WTC11 (cell line): ENCODE measurements around the gene MED15. TPM values are rescaled to one million over a fixed set of nuclear protein-coding genes. Genes with fewer than 3 reads are reported as not detected.

Experiments used
- ATAC-seq: fragments of 200-7000 bp; cut with Tn5 transposase; 2 replicates; pipeline ENCODE4 v1.10.0; 2021; ENCODE audit warnings: mild to moderate bottlenecking, moderate library complexity
- CTCF ChIA-PET: fragments of 300-600 bp; sonication (Branson Sonifier 250); formaldehyde crosslinking; loops from one replicate; lab custom pipeline; 2021; ENCODE audit warnings: antibody characterized with exemption; lab: Charles Lee
- POLR2A ChIA-PET: fragments of 350-600 bp; sonication (Branson Sonifier 250); formaldehyde crosslinking; loops from one replicate; lab custom pipeline; 2021; ENCODE audit warnings: antibody characterized with exemption; lab: Charles Lee
- DNase-seq: peaks from one replicate; pipeline ENCODE4 v3.0.0; 2021; ENCODE audit warnings: low spot score
- H3K27ac Mint-ChIP-seq: 2 replicates; pipeline ENCODE4 v1.8.0; 2021; ENCODE audit warnings: mixed read lengths
- H3K27me3 Mint-ChIP-seq: 2 replicates; pipeline ENCODE4 v1.8.0; 2021; ENCODE audit warnings: low read depth, mild to moderate bottlenecking, moderate library complexity, mixed read lengths
- H3K36me3 Mint-ChIP-seq: 2 replicates; pipeline ENCODE4 v1.8.0; 2021; ENCODE audit warnings: mixed read lengths
- H3K4me1 Mint-ChIP-seq: 2 replicates; pipeline ENCODE4 v1.8.0; 2022; ENCODE audit warnings: mixed read lengths
- H3K4me3 Mint-ChIP-seq: 2 replicates; pipeline ENCODE4 v1.8.0; 2021; ENCODE audit warnings: mild to moderate bottlenecking, moderate library complexity, mixed read lengths
- H3K9me3 Mint-ChIP-seq: 2 replicates; pipeline ENCODE4 v1.8.0; 2021; ENCODE audit warnings: mixed read lengths
- CREM ChIP-seq: sonication (generic); formaldehyde crosslinking; IDR thresholded peaks from 2 replicates; pipeline ENCODE4 v1.8.1; 2022; ENCODE audit warnings: mild to moderate bottlenecking, missing genetic modification reagents, moderate library complexity
- EMX1 ChIP-seq: fragments of 250-450 bp; sonication (Bioruptor Pico); IDR thresholded peaks from 2 replicates; pipeline ENCODE4 v1.8.0; 2021; ENCODE audit warnings: mild to moderate bottlenecking
- ESRRA ChIP-seq: sonication (generic); formaldehyde crosslinking; IDR thresholded peaks from 2 replicates; pipeline ENCODE4 v1.8.1; 2022; ENCODE audit warnings: mild to moderate bottlenecking, missing genetic modification reagents, borderline replicate concordance
- ETV6 ChIP-seq: sonication (generic); formaldehyde crosslinking; IDR thresholded peaks from 2 replicates; pipeline ENCODE4 v1.8.1; 2022; ENCODE audit warnings: mild to moderate bottlenecking, missing genetic modification reagents
- NR2C2 ChIP-seq: sonication (generic); formaldehyde crosslinking; IDR thresholded peaks from 2 replicates; pipeline ENCODE4 v1.8.0; 2022; ENCODE audit warnings: mild to moderate bottlenecking, missing genetic modification reagents
- NR3C1 ChIP-seq: sonication (generic); formaldehyde crosslinking; conservative IDR thresholded peaks from 2 replicates; pipeline ENCODE4 v1.8.1; 2023; ENCODE audit warnings: low read depth, mild to moderate bottlenecking, missing genetic modification reagents
- SP1 ChIP-seq: sonication (generic); formaldehyde crosslinking; conservative IDR thresholded peaks from 2 replicates; pipeline ENCODE4 v1.8.1; 2022; ENCODE audit warnings: missing genetic modification reagents
- TP53 ChIP-seq: sonication (generic); formaldehyde crosslinking; IDR thresholded peaks from 2 replicates; pipeline ENCODE4 v1.8.1; 2023; ENCODE audit warnings: mild to moderate bottlenecking, missing genetic modification reagents
- ZNF317 ChIP-seq: sonication (generic); formaldehyde crosslinking; IDR thresholded peaks from 2 replicates; pipeline ENCODE4 v1.8.1; 2023; ENCODE audit warnings: low read depth, mild to moderate bottlenecking, moderate library complexity, missing genetic modification reagents, borderline replicate concordance
- ZNF416 ChIP-seq: fragments of 250-450 bp; sonication (Bioruptor Pico); IDR thresholded peaks from 2 replicates; pipeline ENCODE4 v1.9.0; 2021; ENCODE audit warnings: mild to moderate bottlenecking, inconsistent platforms
- total RNA-seq: library from RNA; stranded (reverse); gene quantifications from 3 replicates; pipeline ENCODE4 v1.2.3, GENCODE V29; 2021
- TF ChIP-seq, protein P1 (sequence below): sonication (generic); formaldehyde crosslinking; IDR thresholded peaks from 2 replicates; pipeline ENCODE4 v1.8.0; 2023; ENCODE audit warnings: mild to moderate bottlenecking, missing genetic modification reagents
- TF ChIP-seq, protein P2 (sequence below): fragments of 250-450 bp; sonication (Bioruptor Pico); conservative IDR thresholded peaks from 2 replicates; pipeline ENCODE4 v1.9.0; 2021; ENCODE audit warnings: mild to moderate bottlenecking
- TF ChIP-seq, protein P3 (sequence below): sonication (generic); formaldehyde crosslinking; IDR thresholded peaks from 2 replicates; pipeline ENCODE4 v1.8.1; 2022; ENCODE audit warnings: low read depth, mild to moderate bottlenecking, moderate library complexity, missing genetic modification reagents, borderline replicate concordance
- TF ChIP-seq, protein P4 (sequence below): sonication (generic); formaldehyde crosslinking; IDR thresholded peaks from 2 replicates; pipeline ENCODE4 v1.8.0; 2022; ENCODE audit warnings: missing genetic modification reagents
- TF ChIP-seq, protein P5 (sequence below): sonication (generic); formaldehyde crosslinking; IDR thresholded peaks from 2 replicates; pipeline ENCODE4 v1.8.1; 2022; ENCODE audit warnings: mild to moderate bottlenecking, missing genetic modification reagents, moderate library complexity, borderline replicate concordance
- TF ChIP-seq, protein P6 (sequence below): sonication (generic); formaldehyde crosslinking; IDR thresholded peaks from 2 replicates; pipeline ENCODE4 v1.8.0; 2022; ENCODE audit warnings: mild to moderate bottlenecking, missing genetic modification reagents
- TF ChIP-seq, protein P7 (sequence below): sonication (generic); formaldehyde crosslinking; IDR thresholded peaks from 2 replicates; pipeline ENCODE4 v1.8.1; 2023; ENCODE audit warnings: mild to moderate bottlenecking, moderate library complexity, missing genetic modification reagents

Gene MED15
- total RNA-seq, 1 experiment from 2014 or later: 67.7 TPM

DNA sequence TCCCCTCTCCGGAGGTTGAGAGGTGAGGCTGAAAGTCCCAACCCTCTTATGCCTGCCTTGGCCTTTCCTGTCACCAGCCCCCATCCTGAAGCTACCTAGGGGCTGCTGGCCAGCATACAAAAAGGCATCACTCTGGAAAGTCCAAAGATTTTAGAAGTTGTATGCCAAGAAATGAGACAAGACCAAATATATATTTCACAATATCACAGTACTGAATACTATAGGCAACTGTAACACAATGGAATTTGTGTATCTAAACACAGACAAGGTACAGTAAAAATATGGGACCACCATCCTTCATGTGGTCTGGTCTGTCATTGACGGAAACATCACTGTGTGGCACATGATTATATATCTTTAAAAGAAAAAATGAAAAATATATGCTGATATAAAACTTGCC lies 16.1 kb upstream of the MED15 start:
- H3K9me3 Mint-ChIP-seq: no peaks in the 10 kb centered on the region
- no peaks in the 10 kb centered on the region; the same call in 1 of the 2 replicates for H3K36me3 Mint-ChIP-seq
- TF ChIP-seq ETV6 (CRISPR knock-in tag): no peak
- TF ChIP-seq ZNF416 (CRISPR knock-in tag): no peak
- TF ChIP-seq TP53: no peak
- TF ChIP-seq, protein P1, sequence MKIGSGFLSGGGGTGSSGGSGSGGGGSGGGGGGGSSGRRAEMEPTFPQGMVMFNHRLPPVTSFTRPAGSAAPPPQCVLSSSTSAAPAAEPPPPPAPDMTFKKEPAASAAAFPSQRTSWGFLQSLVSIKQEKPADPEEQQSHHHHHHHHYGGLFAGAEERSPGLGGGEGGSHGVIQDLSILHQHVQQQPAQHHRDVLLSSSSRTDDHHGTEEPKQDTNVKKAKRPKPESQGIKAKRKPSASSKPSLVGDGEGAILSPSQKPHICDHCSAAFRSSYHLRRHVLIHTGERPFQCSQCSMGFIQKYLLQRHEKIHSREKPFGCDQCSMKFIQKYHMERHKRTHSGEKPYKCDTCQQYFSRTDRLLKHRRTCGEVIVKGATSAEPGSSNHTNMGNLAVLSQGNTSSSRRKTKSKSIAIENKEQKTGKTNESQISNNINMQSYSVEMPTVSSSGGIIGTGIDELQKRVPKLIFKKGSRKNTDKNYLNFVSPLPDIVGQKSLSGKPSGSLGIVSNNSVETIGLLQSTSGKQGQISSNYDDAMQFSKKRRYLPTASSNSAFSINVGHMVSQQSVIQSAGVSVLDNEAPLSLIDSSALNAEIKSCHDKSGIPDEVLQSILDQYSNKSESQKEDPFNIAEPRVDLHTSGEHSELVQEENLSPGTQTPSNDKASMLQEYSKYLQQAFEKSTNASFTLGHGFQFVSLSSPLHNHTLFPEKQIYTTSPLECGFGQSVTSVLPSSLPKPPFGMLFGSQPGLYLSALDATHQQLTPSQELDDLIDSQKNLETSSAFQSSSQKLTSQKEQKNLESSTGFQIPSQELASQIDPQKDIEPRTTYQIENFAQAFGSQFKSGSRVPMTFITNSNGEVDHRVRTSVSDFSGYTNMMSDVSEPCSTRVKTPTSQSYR (CRISPR knock-in tag): no peak
- TF ChIP-seq NR2C2: no peak
- TF ChIP-seq EMX1 (CRISPR knock-in tag): no peak
- TF ChIP-seq, protein P2, sequence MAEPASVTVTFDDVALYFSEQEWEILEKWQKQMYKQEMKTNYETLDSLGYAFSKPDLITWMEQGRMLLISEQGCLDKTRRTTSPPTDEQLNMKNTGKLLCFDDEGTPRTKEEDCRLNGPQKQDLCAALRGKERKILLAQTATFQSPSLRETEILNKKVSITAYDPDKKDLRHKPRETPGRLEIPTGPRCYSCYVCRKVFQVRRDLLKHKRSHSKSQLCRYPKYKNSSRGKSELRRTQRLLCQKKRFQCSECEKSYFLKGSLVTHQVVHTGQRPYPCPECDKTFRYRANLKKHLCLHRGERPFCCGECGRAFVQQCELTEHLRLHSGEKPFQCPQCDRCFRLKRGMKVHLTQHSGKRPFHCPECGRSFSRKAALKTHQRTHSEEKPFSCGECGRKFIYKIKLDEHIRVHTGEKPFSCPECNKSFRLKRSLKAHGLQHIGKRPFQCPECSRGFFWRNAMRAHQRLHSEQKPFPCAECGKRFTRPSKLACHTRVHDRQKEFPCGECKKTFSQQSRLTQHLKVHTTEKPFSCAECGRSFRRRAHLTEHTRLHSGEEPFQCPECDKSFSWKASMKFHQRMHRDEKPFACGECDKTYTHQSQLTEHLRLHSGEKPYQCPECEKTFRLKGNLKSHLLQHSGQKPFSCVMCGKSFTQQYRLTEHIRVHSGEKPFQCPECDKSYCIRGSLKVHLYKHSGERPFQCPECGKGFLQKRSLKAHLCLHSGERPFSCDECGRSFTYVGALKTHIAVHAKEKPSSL (CRISPR knock-in tag): no peak
- TF ChIP-seq ZNF317 (CRISPR knock-in tag): no peak
- TF ChIP-seq, all 79 proteins: peak for 0
- H3K4me1 Mint-ChIP-seq: peaks cover 10% of the 10 kb centered on the region
- H3K4me3 Mint-ChIP-seq: no peak overlapping the region
- ChIA-PET CTCF (interaction anchor here (1.5 kb wide), 2 partner anchors 27 to 73 kb away, joined by 4 to 5 read pairs; no protein-coding TSS in a partner anchor), POLR2A (no interaction called here)
- no peak overlapping the region for H3K27ac Mint-ChIP-seq
- DNase-seq (no peak), ATAC-seq (no peak)
- peaks cover 25% of the 10 kb centered on the region for H3K27me3 Mint-ChIP-seq

DNA sequence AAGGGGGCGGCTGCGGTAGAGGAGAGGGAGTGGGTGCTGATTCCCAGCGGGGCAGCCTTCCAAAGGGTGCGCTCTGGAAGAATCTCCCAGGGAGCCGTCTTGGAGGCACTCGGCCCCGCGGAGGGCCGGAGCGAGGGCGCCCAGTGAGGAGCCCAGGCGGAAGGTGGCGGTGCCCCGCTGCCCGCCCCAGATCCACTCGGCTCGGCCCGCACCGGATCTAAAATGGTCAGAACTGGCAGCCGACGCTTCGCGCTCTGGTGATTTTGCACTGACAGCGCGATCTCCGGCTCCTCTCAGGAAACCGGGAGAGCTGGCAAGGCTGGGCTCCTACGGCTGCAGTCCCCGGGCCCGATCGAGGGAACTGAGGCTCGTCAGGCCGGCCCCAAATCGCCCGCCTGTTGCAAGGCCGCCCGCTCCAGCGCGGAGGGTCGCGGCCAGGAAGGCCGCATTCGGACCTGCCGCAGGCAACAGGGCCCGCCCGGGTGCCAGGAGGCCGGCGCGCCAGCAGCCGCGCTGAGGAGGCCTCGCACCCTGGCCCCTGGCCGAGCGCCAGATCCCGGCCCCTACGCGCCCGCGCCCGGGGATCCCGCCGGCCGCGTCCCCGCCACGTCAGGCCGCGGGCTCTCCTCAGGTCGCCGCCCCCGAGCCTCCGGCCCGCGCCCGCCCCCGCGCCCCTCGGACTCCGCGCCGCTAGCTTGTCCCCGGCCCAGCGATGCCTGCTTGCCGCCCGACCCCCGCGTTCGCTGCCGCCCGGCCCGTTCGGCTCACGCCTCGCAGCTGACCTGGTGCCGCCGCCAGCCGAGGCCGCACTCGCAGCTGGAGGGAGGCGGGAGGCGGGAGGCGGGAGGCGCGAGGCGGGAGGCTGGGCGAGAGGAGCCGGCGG lies 12.2 kb upstream of the MED15 start, which contains the start of gene KLHL22:
KLHL22 (minus strand) TSS at position 818 of the 883 bp plus-strand sequence. CDS start 6,584 bp downstream, outside the sequence.
- Mint-ChIP-seq H3K27ac (peak within 1 kb of the TSS; percentile 85), H3K4me3 (peak within 1 kb of the TSS; percentile 92), H3K9me3 (no peaks in the 10 kb centered on the region), H3K4me1 (peaks cover 16% of the 10 kb centered on the region), H3K36me3 (peaks cover 10% of the 10 kb centered on the region), H3K27me3 (peaks cover 25% of the 10 kb centered on the region)
- ChIA-PET POLR2A (no interaction called here), CTCF (interaction anchor here (0.7 to 1.3 kb wide), 1 partner anchor 77 kb away, joined by 3 to 4 read pairs; no protein-coding TSS in a partner anchor)
- ATAC-seq: peak; percentile 16
- DNase-seq: no peak
- TF ChIP-seq, protein P3, sequence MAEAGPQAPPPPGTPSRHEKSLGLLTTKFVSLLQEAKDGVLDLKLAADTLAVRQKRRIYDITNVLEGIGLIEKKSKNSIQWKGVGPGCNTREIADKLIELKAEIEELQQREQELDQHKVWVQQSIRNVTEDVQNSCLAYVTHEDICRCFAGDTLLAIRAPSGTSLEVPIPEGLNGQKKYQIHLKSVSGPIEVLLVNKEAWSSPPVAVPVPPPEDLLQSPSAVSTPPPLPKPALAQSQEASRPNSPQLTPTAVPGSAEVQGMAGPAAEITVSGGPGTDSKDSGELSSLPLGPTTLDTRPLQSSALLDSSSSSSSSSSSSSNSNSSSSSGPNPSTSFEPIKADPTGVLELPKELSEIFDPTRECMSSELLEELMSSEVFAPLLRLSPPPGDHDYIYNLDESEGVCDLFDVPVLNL (CRISPR knock-in tag): 0 out of 2 replicates have a peak, but pooled peaks have one; percentile 19
- peak; percentile 7; the same call in 1 of the 2 replicates for TF ChIP-seq SP1 (CRISPR knock-in tag)
- TF ChIP-seq, protein P4, sequence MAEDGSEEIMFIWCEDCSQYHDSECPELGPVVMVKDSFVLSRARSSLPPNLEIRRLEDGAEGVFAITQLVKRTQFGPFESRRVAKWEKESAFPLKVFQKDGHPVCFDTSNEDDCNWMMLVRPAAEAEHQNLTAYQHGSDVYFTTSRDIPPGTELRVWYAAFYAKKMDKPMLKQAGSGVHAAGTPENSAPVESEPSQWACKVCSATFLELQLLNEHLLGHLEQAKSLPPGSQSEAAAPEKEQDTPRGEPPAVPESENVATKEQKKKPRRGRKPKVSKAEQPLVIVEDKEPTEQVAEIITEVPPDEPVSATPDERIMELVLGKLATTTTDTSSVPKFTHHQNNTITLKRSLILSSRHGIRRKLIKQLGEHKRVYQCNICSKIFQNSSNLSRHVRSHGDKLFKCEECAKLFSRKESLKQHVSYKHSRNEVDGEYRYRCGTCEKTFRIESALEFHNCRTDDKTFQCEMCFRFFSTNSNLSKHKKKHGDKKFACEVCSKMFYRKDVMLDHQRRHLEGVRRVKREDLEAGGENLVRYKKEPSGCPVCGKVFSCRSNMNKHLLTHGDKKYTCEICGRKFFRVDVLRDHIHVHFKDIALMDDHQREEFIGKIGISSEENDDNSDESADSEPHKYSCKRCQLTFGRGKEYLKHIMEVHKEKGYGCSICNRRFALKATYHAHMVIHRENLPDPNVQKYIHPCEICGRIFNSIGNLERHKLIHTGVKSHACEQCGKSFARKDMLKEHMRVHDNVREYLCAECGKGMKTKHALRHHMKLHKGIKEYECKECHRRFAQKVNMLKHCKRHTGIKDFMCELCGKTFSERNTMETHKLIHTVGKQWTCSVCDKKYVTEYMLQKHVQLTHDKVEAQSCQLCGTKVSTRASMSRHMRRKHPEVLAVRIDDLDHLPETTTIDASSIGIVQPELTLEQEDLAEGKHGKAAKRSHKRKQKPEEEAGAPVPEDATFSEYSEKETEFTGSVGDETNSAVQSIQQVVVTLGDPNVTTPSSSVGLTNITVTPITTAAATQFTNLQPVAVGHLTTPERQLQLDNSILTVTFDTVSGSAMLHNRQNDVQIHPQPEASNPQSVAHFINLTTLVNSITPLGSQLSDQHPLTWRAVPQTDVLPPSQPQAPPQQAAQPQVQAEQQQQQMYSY (CRISPR knock-in tag): peak; percentile 6; the same call in 1 of the 2 replicates
- TF ChIP-seq, protein P5, sequence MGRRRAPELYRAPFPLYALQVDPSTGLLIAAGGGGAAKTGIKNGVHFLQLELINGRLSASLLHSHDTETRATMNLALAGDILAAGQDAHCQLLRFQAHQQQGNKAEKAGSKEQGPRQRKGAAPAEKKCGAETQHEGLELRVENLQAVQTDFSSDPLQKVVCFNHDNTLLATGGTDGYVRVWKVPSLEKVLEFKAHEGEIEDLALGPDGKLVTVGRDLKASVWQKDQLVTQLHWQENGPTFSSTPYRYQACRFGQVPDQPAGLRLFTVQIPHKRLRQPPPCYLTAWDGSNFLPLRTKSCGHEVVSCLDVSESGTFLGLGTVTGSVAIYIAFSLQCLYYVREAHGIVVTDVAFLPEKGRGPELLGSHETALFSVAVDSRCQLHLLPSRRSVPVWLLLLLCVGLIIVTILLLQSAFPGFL (CRISPR knock-in tag): no peak
- TF ChIP-seq CREM (CRISPR knock-in tag): 0 out of 2 replicates have a peak, but pooled peaks have one; percentile 33
- TF ChIP-seq ESRRA: 0 out of 2 replicates have a peak, but pooled peaks have one; percentile 33
- TF ChIP-seq, protein P6, sequence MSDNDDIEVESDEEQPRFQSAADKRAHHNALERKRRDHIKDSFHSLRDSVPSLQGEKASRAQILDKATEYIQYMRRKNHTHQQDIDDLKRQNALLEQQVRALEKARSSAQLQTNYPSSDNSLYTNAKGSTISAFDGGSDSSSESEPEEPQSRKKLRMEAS (CRISPR knock-in tag): peak; percentile 4; the same call in 1 of the 2 replicates
- TF ChIP-seq, protein P7, sequence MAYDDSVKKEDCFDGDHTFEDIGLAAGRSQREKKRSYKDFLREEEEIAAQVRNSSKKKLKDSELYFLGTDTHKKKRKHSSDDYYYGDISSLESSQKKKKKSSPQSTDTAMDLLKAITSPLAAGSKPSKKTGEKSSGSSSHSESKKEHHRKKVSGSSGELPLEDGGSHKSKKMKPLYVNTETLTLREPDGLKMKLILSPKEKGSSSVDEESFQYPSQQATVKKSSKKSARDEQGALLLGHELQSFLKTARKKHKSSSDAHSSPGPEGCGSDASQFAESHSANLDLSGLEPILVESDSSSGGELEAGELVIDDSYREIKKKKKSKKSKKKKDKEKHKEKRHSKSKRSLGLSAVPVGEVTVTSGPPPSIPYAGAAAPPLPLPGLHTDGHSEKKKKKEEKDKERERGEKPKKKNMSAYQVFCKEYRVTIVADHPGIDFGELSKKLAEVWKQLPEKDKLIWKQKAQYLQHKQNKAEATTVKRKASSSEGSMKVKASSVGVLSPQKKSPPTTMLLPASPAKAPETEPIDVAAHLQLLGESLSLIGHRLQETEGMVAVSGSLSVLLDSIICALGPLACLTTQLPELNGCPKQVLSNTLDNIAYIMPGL (CRISPR knock-in tag): peak; percentile 53; the same call in 1 of the 2 replicates
- no peak for TF ChIP-seq NR3C1 (CRISPR knock-in tag)
